Activated CD4-positive, alpha-beta T cell treated with anti-CD3 and anti-CD28 coated beads, Interleukin-2, amount 50 U/mL, for 4 hours (primary cell): ENCODE measurements around the gene SLC36A4.
"Not testable (repeated sequence)": the region's sequence is repeated elsewhere in the genome, so short reads cannot be mapped to it uniquely, and the experiment has no call there.

Source experiments
- DNase-seq, 2 experiments: peaks; one replicate each; pipeline ENCODE4 v3.0.0-alpha.2; 2020

SLC36A4 gene

GRCh38 chr11:93193731-93194130, 4.1 kb downstream of the SLC36A4 start:
- DNase-seq: no peak

- DNase-seq: no peak
Measured at GRCh38 chr11:93192163-93192562, 5.6 kb downstream of the SLC36A4 start.

- no peak for DNase-seq
Measured at GRCh38 chr11:93189462-93189861, 8.3 kb downstream of the SLC36A4 start.

- DNase-seq: no peak
Measured at GRCh38 chr11:93188726-93189125, 9.1 kb downstream of the SLC36A4 start.

- DNase-seq: no peak
Measured at GRCh38 chr11:93187290-93187689, 10.5 kb downstream of the SLC36A4 start.

- not testable (repeated sequence) for DNase-seq
Measured at GRCh38 chr11:93177891-93178290, 19.9 kb downstream of the SLC36A4 start.

GRCh38 chr11:93169950-93170561, 27.7 kb downstream of the SLC36A4 start:
- DNase-seq: no peak

- no peak for DNase-seq
Measured at GRCh38 chr11:93169143-93169542, 28.6 kb downstream of the SLC36A4 start.

GRCh38 chr11:93166862-93167261, 30.9 kb downstream of the SLC36A4 start:
- no peak for DNase-seq

- no peak for DNase-seq
Measured at GRCh38 chr11:93166194-93166593, 31.6 kb downstream of the SLC36A4 start.

GRCh38 chr11:93160808-93161207, 37.0 kb downstream of the SLC36A4 start:
- no peak for DNase-seq

- no peak for DNase-seq
Measured at GRCh38 chr11:93160156-93160555, 37.6 kb downstream of the SLC36A4 start.

GRCh38 chr11:93159721-93160120, 38.1 kb downstream of the SLC36A4 start:
- DNase-seq: no peak

- DNase-seq: no peak
Measured at GRCh38 chr11:93155738-93156137, 42.1 kb downstream of the SLC36A4 start.

- no peak for DNase-seq
Measured at GRCh38 chr11:93145390-93145915, 52.3 kb downstream of the SLC36A4 start.

GRCh38 chr11:93143800-93144199, 54.0 kb downstream of the SLC36A4 start:
- DNase-seq: no peak

- no peak for DNase-seq
Measured at GRCh38 chr11:93143186-93143585, 54.6 kb downstream of the SLC36A4 start.

GRCh38 chr11:93133488-93134109, 64.2 kb downstream of the SLC36A4 start:
- no peak for DNase-seq

GRCh38 chr11:93132836-93133235, 65.0 kb downstream of the SLC36A4 start:
- DNase-seq: no peak

GRCh38 chr11:93131709-93132108, 66.1 kb downstream of the SLC36A4 start:
- DNase-seq: no peak

GRCh38 chr11:93128574-93128973, 69.2 kb downstream of the SLC36A4 start:
- no peak for DNase-seq

GRCh38 chr11:93123351-93123898, 74.4 kb downstream of the SLC36A4 start:
- no peak for DNase-seq

- DNase-seq: no peak
Measured at GRCh38 chr11:93122535-93123235, 75.1 kb downstream of the SLC36A4 start.

- no peak for DNase-seq
Measured at GRCh38 chr11:93118276-93118675, 79.5 kb downstream of the SLC36A4 start.
